ENCODE data around the gene SRRM3.
"Not testable (repeated sequence)": the region's sequence is repeated elsewhere in the genome, so short reads cannot be mapped to it uniquely, and the experiment has no call there.

Gene SRRM3

DNA sequence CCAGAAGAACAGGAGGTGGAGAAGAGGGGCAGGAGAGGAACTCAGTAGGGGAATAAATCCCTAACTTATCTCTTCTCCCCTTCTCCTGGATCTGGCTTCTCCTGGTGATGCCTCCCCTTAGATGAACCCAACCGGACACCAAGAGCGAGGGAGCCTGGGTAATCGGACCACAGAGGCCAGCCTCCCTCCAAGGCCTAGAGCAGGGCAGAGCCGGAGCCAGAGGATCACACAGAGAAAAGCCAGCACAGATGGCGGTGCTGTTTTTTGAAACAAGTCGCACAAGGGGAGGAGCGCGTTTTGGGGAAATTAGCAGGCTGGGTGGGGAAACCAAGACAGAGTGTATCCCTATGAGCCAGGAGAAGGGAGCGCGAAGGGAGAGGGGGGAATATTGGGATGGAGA is 4.9 kb upstream of the SRRM3 start:
- no peak overlapping the region for H3K4me3 ChIP-seq (ENCODE audit: low read depth, low read length)
- TF ChIP-seq, protein P1, sequence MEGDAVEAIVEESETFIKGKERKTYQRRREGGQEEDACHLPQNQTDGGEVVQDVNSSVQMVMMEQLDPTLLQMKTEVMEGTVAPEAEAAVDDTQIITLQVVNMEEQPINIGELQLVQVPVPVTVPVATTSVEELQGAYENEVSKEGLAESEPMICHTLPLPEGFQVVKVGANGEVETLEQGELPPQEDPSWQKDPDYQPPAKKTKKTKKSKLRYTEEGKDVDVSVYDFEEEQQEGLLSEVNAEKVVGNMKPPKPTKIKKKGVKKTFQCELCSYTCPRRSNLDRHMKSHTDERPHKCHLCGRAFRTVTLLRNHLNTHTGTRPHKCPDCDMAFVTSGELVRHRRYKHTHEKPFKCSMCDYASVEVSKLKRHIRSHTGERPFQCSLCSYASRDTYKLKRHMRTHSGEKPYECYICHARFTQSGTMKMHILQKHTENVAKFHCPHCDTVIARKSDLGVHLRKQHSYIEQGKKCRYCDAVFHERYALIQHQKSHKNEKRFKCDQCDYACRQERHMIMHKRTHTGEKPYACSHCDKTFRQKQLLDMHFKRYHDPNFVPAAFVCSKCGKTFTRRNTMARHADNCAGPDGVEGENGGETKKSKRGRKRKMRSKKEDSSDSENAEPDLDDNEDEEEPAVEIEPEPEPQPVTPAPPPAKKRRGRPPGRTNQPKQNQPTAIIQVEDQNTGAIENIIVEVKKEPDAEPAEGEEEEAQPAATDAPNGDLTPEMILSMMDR (IDR thresholded peaks at IDR 0.05; ENCODE audit: borderline replicate concordance, insufficient read depth, low read depth, low read length) = no peak

GRCh38 chr7:76198202-76198601 is 3.5 kb upstream of the SRRM3 start:
- TF ChIP-seq, protein P1 (IDR thresholded peaks at IDR 0.05; ENCODE audit: borderline replicate concordance, insufficient read depth, low read depth, low read length) = no peak
- H3K4me3 ChIP-seq (ENCODE audit: low read depth, low read length) = no peak overlapping the region

DNA sequence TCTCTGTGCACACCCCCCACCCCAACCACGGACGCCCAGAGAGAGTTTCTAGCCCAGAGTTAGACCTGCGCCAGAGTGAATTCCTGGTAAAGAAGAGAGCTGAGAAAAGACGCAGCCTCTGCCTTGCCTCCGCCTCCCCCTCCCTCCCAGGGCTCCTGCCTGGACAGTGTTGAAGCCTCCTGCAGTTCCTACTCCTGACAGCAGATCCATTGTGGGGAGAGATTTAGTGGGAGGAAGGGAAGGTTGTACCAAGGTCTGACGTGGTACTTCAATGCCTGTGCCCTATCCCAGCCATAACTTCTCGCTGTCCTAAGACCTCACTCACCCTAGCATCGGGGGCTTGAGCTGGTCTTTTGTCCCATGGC is 952 bp downstream of the SRRM3 start:
- H3K4me3 ChIP-seq (ENCODE audit: low read depth, low read length) = no peak overlapping the region
- TF ChIP-seq, protein P1 (IDR thresholded peaks at IDR 0.05; ENCODE audit: borderline replicate concordance, insufficient read depth, low read depth, low read length) = no peak

GRCh38 chr7:76204147-76204546 is 2.5 kb downstream of the SRRM3 start:
- H3K4me3 ChIP-seq (ENCODE audit: low read depth, low read length) = no peak overlapping the region
- TF ChIP-seq, protein P1 (IDR thresholded peaks at IDR 0.05; ENCODE audit: borderline replicate concordance, insufficient read depth, low read depth, low read length) = no peak

- H3K4me3 ChIP-seq (ENCODE audit: low read depth, low read length) = no peak overlapping the region
Observed at GRCh38 chr7:76206633-76207032, 4.9 kb downstream of the SRRM3 start.

GRCh38 chr7:76209310-76209709 is 7.6 kb downstream of the SRRM3 start:
- TF ChIP-seq, protein P1 (IDR thresholded peaks at IDR 0.05; ENCODE audit: borderline replicate concordance, insufficient read depth, low read depth, low read length) = no peak
- no peak overlapping the region for H3K4me3 ChIP-seq (ENCODE audit: low read depth, low read length)

More at GRCh38 chr7:76206633-76207032, 4.9 kb downstream of the SRRM3 start:
- TF ChIP-seq, protein P1 (IDR thresholded peaks at IDR 0.05; ENCODE audit: borderline replicate concordance, insufficient read depth, low read depth, low read length) = no peak

GRCh38 chr7:76211216-76211615 is 9.5 kb downstream of the SRRM3 start:
- no peak overlapping the region for H3K4me3 ChIP-seq (ENCODE audit: low read depth, low read length)
- TF ChIP-seq, protein P1 (IDR thresholded peaks at IDR 0.05; ENCODE audit: borderline replicate concordance, insufficient read depth, low read depth, low read length) = no peak

DNA sequence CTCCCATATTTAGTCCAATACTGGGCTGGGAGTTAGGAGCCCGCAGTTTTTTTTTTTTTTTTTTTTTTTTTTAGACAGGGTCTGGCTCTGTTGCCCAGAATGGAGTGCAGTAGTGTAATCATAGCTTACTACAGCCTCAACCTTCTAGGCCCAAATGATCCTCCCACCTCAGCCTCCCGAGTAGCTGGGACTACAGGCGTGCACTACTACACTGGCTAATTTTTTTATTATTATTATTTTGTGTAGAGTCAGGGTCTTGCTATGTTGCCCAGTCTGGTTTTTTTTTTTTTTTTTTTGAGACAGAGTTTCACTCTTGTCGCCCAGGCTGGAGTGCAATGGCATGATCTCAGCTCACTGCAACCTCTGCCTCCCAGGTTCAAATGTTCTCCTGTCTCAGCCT is 13.7 kb downstream of the SRRM3 start:
- not testable (repeated sequence) for H3K4me3 ChIP-seq (ENCODE audit: low read depth, low read length)
